ENCODE results near the gene OGFRL1. TPM values are rescaled to one million over a fixed set of nuclear protein-coding genes. Genes with fewer than 3 reads are reported as not detected.

The OGFRL1 gene
- total RNA-seq, 1 donor from 2014 or later = 9.4 TPM

DNA sequence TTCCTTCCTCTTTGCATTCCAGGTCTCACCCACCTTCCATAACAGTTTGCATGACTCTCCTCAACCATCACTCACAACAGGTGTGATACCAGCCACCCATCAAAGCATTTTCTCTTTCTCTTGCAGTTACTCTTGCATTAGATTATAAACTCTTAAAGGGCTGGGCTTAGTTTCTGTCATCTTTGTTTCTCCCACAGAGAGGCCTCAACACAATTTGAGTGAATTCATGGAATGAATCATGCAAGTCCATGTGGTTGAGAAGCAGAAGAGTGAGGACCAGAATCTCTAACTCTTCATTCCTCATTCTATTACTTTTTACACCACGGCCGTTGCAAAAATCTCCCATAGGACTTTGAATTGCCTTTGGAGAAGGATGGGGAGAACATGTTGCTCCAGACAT lies 31.4 kb downstream of the OGFRL1 start:
- Mint-ChIP-seq H3K36me3 (ENCODE audit: insufficient read depth) (no peaks in the 10 kb centered on the region), H3K4me1 (ENCODE audit: low read depth) (no peaks in the 10 kb centered on the region), H3K27ac (no peak overlapping the region), H3K4me3 (ENCODE audit: low read depth) (no peak overlapping the region), H3K9me3 (ENCODE audit: low read depth) (peaks cover 9% of the 10 kb centered on the region), H3K27me3 (no peaks in the 10 kb centered on the region)
- TF ChIP-seq, protein P1, sequence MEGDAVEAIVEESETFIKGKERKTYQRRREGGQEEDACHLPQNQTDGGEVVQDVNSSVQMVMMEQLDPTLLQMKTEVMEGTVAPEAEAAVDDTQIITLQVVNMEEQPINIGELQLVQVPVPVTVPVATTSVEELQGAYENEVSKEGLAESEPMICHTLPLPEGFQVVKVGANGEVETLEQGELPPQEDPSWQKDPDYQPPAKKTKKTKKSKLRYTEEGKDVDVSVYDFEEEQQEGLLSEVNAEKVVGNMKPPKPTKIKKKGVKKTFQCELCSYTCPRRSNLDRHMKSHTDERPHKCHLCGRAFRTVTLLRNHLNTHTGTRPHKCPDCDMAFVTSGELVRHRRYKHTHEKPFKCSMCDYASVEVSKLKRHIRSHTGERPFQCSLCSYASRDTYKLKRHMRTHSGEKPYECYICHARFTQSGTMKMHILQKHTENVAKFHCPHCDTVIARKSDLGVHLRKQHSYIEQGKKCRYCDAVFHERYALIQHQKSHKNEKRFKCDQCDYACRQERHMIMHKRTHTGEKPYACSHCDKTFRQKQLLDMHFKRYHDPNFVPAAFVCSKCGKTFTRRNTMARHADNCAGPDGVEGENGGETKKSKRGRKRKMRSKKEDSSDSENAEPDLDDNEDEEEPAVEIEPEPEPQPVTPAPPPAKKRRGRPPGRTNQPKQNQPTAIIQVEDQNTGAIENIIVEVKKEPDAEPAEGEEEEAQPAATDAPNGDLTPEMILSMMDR (IDR thresholded peaks at IDR 0.05; ENCODE audit: unreplicated experiment) = no peak
- no peak for DNase-seq (ENCODE audit: low spot score, unreplicated experiment)

DNA sequence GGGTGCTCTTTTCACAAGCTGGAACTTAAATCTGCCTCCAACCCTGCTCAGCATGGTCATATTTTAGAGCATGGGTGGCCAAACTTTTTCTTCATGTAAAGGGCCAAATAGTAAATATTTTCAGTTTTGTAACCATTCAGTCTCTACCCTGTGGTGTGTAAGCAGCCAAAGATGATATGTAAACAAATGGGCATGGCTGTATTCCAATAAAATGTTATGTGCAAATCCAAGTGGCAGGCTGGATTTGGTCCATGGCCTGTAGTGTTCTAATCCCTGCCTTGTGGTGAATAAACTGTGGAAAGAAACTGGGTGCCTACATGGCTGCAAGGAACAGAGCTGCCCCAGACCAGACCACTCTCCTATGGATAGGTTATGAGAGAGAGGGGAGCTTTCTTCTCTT lies 32.7 kb downstream of the OGFRL1 start:
- Mint-ChIP-seq H3K9me3 (ENCODE audit: low read depth) (peaks cover 7% of the 10 kb centered on the region), H3K36me3 (ENCODE audit: insufficient read depth) (no peaks in the 10 kb centered on the region), H3K27ac (no peak overlapping the region), H3K27me3 (no peaks in the 10 kb centered on the region), H3K4me3 (ENCODE audit: low read depth) (no peak overlapping the region), H3K4me1 (ENCODE audit: low read depth) (peaks cover 2% of the 10 kb centered on the region)
- DNase-seq (ENCODE audit: low spot score, unreplicated experiment) = no peak
- TF ChIP-seq, protein P1 (IDR thresholded peaks at IDR 0.05; ENCODE audit: unreplicated experiment) = no peak

DNA sequence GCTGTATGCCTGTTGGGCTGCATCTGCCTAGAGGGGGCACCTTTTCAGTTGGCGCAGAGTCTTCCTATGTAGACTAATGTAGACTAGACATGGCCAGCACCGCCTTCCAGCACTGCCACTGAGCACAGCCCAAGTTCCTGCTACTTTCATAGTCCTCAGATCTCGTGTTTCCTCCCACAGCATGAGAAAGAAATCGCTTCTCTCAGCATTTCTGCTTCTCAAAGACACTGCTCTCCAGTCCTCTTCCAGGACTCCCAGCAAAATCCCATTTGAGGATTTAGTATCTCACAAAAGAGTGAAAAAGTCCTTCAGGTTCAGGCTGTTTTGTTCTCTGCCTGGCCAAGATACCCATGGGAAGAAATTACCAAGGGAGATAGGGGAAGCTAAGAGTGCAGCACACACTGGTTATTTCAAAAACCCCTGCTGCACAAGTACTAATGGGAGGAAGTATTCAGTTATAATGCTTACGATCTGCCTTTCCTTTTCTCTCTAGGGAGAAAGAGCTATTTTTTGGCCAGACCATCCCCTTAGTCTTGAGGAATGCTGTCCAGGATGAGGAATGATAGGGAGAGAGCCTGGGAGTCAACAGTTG lies 35.7 kb downstream of the OGFRL1 start:
- Mint-ChIP-seq H3K36me3 (ENCODE audit: insufficient read depth) (no peaks in the 10 kb centered on the region), H3K9me3 (ENCODE audit: low read depth) (no peaks in the 10 kb centered on the region), H3K4me1 (ENCODE audit: low read depth) (peaks cover 2% of the 10 kb centered on the region), H3K27me3 (no peaks in the 10 kb centered on the region), H3K27ac (no peak overlapping the region), H3K4me3 (ENCODE audit: low read depth) (no peak overlapping the region)
- DNase-seq (ENCODE audit: low spot score, unreplicated experiment) = no peak
- TF ChIP-seq, protein P1 (IDR thresholded peaks at IDR 0.05; ENCODE audit: unreplicated experiment) = no peak

DNA sequence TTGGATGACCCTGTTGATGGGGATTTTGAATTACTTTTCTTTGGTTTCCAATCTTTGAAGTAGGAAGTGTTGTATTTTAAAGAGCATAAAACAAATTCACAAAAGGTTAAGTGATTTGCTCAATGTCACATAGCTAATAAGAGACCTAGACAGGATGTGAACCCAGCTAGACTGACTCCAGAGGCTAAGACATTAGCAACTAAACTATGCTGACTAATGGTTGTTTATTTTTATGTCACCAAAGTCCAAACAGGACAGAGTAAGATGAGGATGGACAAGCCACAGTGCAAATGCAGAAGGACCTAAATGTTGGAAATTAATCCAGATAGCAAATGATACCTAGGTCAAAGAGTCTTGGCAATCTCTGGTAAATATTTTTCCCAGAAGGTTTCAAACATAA lies 38.0 kb downstream of the OGFRL1 start:
- H3K27me3 Mint-ChIP-seq = no peaks in the 10 kb centered on the region
- TF ChIP-seq, protein P1 (IDR thresholded peaks at IDR 0.05; ENCODE audit: unreplicated experiment) = no peak
- no peaks in the 10 kb centered on the region for H3K36me3 Mint-ChIP-seq (ENCODE audit: insufficient read depth)
- no peak overlapping the region for H3K4me3 Mint-ChIP-seq (ENCODE audit: low read depth)
- H3K27ac Mint-ChIP-seq = no peak overlapping the region
- no peaks in the 10 kb centered on the region for H3K9me3 Mint-ChIP-seq (ENCODE audit: low read depth)
- DNase-seq (ENCODE audit: low spot score, unreplicated experiment) = no peak
- peaks cover 2% of the 10 kb centered on the region for H3K4me1 Mint-ChIP-seq (ENCODE audit: low read depth)

DNA sequence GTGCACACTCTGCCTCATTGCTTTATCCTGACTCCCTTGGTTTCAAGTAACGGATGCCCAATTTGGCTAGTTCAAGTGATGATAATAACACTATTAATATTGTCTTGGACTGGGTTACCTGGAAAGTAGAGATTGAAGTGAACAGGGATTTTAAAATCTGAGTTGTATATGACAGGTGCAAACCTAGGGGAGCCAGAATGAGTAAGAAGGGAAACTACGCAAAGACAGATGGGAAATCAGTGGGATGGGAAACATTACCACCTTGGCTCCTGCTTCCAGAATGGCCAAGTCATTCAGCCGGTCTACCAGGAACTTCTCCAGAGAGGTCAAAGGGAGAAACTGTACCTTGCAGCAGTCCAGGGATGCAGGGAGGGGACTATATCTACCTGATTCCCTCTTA lies 41.9 kb downstream of the OGFRL1 start:
- Mint-ChIP-seq H3K27ac (no peak overlapping the region), H3K9me3 (ENCODE audit: low read depth) (no peaks in the 10 kb centered on the region), H3K36me3 (ENCODE audit: insufficient read depth) (no peaks in the 10 kb centered on the region), H3K27me3 (no peaks in the 10 kb centered on the region), H3K4me3 (ENCODE audit: low read depth) (no peak overlapping the region), H3K4me1 (ENCODE audit: low read depth) (peaks cover 1% of the 10 kb centered on the region)
- no peak for DNase-seq (ENCODE audit: low spot score, unreplicated experiment)
- TF ChIP-seq, protein P1 (IDR thresholded peaks at IDR 0.05; ENCODE audit: unreplicated experiment) = no peak

All from progenitor cell of endocrine pancreas (in vitro differentiated cells).